IPS DF 4.7 (cell line): ENCODE measurements around the gene PHF2.

ENCODE experiments used
- DNase-seq: peaks from one replicate; pipeline ENCODE4 v3.0.0-alpha.2; 2013; ENCODE audit warnings: low spot score; ENCODE audit errors: extremely low read depth

PHF2 gene

DNA sequence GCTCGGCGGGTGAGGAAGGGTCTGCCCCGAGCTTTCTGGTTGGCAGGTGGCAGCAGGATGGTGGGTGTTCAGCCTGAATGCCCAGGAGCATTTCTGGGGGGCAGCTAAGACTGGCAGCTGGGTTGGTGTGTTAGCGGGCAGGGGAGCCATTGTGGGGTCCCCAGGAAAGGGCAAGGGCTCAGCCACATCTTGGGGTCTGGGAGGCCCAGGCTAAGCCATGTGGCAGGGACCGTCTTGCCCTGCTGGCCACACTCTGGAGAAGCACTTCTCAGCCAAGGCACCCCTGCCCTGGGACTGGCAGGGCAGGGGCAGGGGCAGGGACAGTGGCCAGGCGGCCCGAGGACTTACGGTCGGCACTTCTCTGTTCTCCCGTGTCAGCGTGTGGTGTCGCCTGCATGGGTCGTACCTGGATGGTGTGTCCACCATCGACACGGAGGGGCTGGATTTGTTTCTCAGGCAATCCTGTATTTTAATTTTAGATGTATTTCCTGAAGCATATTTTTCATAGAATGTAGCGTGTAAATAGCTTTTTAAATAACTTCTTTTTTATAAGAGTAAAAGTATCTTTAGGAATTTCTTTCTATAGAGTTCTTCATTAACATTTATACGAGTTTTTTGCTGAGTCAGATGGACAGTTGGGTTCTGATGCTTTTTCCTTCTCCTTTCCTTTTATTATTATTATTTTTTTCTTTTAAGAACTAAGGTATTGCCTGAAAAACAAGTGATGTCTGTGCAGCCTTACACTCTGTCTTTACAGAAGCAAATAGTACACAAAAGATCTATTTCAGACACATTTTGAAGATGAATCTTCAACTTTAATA, 102.0 kb downstream of the PHF2 start:
- DNase-seq, result no peak

DNA sequence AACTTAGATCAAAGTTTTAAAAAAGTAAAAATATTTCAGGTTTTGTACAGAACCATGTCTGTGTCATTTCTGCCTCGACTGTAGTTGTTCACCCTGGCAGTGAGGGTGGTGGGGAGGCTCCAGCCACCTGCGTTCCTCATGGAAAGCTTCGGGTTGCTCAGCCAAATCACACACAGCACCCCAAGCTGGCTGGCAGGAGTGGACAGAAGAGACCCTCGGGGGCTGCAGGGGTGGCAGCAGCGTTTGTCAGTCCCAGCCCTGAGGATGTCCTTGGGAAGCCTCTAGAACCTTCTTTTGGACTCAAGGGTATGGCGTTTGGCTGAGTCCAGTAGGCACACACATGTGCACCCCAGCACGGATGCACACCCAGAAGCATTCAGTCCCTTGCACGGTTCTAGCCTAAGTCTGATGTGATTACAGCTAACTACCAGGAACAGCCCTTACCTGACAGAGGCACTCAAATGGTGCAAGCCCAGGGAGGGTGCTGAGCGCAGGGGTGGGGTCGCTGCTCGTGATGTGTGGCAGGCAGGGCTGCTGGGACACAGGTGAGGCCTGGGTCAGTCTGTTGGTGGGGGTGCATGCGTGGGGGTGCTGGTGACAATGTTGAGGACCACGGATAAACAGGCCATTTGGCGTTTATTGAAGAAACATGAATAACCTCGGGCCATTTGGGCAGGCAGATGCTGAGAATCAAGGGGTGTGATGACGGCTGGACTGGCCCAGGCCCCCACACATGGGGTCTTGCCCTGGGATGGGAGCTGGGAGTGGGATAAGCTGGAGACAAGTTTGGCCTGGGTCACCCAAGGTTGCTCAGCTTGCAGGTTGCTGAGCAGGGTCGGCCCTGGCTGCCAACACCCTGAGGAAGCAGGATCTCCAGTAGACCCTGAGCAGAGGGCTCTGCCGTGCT, 103.4 kb downstream of the PHF2 start:
- DNase-seq, result no peak

DNA sequence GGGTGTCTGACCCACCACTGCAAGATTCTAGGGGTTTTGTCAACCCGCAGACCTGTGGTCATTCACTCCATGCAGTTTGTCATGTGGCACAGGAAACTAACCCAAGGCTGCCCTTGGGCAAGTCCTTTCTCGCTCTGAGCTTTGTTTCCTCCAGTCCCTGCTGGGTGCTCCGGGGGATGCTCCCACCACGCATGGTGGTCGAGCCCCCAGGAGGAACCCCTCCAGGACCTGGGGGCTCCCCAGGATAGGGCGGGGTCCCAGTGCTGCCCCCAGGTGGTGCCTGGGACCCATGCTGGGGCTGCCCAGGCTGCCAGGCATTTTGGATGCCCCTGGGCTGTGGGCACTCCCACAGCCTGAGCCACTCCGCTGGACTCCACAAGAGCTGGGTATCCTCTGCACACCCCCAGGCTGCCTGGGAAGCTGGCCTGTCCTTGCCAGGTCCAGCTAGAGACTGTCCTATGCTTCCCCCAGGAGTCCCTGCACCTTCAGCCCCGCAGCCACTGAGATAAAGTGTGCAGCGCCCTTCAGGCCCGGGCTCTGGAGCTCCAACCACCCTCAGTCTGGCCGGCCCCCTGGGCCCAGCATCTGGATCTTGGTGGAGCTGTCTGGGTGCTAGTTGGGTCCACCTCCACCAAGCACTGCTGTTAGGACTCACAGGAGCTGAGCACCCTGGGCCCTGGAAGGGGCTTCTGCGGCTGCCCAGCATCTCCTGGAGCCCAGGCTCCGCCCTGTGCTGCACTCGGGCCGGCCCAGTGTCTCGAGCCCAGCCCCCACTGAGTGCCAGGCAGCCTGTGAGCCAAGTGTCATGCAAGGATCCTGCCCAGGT, 104.3 kb downstream of the PHF2 start:
- DNase-seq, result no peak

DNA sequence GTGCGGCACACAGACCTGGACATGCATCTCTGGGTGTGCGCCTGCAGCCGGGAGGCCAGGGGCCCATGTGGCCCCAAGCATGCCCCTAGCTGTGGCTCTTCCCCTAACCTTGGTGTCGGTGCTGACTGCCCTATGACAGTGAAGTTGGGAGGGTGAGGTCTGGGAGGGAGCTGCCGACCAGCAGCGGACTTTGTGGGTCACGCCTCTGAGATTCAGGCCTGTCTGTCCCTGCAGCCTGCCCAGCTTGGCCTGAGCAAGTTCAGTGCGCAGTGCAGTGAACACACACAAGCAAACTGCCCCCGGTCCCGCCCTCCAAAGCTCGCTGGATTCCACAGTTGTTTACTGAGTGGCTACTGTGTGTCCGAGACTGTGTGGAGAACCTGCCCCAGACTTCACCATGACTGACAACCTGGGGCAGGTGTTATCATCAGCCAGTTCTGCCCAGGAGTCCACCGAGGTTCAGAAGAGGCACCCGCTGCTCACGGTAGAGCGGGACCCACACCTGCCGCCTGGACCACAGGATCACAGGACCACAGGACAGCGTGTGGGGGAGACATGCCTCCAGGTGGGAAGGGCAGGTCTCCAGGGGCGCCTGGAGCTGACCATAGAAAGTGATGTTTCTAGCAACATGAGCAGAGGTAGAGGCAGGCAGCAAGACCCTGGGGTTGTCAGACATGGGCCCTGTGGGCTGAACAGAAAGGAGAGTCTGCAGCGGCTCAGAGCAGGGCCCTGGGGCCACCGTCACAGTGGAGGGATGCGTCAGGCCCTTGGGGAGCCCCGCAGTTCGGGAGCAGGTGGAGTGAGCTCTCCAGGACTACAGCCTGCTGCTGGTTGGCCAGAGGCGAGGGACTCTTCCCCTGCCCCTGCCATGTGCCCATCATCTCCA, 105.1 kb downstream of the PHF2 start:
- no peak for DNase-seq

GRCh38 chr9:93682155-93682968, 106.0 kb downstream of the PHF2 start:
- peak; percentile 25 for DNase-seq

DNA sequence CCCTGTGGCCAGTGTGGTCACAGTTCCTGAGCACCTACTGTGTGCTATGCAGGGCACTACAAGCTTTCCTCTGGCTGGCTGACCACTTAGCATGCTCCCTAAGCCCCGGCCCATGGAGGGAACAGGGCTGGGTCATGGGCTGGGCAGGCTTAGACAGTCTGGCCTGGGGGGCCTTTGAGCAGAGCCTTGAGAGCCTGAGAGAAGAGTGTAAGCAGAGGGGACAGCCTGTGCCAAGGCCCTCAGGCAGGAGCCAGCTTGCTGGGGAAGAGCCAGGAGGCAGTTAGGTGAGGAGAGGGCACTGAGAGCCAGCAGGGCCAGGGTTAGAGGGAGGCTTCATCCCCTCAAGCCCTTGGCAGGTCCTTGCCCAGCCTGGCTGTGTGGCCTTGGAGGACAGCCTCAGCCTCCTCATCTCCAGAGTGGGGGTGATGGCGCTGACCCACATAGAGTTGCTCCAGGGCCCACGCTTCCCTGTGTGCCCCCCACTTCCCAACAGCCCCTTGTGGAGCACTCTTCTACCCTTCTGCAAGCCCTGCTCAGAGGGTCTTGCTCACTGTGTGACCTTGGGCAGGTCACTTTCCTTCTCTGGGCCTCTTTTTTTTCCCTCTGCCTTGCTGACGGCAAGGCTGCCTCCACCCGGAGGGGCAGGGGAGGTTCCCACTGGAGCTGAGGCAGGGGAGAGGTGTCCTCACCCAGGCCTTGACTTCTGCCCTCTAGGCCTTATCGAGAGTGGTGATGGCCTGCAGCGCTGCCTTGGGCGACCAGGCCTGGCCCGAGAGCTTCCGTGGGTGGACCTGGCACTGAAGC, 107.1 kb downstream of the PHF2 start:
- DNase-seq, result no peak

GRCh38 chr9:93684161-93684765, 107.9 kb downstream of the PHF2 start:
- no peak for DNase-seq

DNA sequence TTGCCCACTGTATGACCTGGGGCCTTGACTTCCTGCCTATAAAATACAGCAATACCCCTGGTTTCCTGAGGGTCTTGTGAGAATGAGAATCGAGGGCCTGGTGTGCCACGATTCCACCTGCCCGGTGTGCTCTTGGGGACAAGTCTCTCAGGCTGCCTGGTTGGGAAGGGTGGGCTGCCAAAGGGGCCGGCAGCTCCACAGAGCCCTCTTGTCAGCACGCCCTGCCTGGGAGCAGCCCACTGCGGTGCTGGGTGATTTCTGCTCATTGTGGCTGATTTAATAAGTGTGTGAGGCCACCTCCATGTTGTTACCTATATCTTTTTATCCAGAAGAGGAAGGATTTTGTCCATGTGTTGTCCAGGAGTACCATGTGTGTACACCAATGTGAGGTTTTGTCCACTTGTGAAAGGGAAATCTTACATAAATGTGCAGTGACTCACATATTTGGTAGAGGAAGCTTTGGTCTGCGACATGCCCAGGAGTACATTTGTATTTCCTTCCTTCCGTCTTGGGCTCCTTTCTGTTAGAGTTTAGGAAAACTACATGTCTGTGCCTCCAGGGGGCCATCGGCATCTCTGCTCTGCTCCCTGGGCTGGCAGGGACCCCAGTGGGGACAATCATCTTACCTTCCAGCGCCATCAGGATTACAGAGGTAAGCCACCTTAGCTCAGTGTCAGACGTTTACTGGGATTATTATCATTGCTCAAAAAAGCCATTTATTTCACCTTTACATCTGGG, 108.6 kb downstream of the PHF2 start:
- DNase-seq, result no peak

GRCh38 chr9:93686127-93686879, 109.9 kb downstream of the PHF2 start:
- no peak for DNase-seq

GRCh38 chr9:93686880-93687236, 110.5 kb downstream of the PHF2 start:
- DNase-seq, result no peak

GRCh38 chr9:93690618-93691017, 114.2 kb downstream of the PHF2 start:
- no peak for DNase-seq

DNA sequence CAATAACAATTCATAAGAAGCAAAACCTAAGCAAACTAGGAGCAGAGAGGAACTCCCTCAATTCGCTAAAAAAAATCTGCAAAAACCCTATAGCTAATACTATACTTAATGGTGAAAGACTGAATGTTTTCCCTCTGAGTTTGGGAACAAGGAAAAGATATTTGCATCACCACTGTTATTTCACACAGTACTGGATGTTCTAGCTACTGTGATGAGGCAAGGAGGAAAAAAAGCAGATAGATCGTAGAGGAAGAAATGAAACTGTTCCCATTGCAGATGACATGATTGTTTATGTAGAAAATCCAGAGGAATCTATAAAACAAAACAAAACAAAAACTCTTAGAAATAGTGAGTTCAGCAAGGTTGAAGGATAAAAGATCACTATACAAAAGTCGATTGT, 116.7 kb downstream of the PHF2 start:
- DNase-seq, result no peak

DNA sequence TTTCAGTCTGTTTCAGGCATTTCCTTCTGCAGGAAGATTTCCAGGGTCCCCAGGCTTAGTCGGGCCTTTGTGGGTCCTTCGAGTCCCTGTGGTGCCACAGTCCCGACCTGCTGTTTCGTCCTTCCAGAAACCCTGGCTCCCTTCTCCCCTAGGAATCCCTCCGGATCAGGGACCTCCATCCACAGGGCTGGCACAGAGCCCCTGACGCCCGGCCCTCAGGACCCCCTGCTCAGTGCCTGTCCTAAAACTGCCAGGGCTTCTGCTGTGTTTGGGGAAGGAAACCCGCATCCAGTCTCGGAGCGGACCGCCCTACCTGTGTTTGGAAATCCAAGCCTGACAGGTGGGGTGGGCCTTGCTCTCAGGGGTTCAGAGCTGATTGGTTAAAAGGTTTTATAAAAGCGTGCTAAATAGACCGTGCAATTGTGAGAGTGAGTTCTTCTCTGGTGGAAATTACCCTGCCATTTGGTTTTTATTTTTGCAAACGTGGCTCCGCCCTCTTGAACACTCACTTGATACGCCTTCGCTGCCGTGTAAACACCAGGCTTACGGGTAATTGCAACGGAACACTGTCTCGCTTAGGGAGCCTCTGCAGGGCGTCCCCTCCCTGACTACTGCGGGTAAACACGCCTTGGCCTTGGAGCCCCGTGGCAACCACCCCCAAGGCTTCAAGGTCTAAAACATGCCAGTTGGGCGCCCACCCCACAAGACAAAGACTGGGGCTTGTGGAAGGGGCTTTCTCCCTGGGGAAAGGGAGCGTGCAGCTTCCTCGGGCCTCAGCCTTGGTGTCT, 121.2 kb downstream of the PHF2 start:
- no peak for DNase-seq

DNA sequence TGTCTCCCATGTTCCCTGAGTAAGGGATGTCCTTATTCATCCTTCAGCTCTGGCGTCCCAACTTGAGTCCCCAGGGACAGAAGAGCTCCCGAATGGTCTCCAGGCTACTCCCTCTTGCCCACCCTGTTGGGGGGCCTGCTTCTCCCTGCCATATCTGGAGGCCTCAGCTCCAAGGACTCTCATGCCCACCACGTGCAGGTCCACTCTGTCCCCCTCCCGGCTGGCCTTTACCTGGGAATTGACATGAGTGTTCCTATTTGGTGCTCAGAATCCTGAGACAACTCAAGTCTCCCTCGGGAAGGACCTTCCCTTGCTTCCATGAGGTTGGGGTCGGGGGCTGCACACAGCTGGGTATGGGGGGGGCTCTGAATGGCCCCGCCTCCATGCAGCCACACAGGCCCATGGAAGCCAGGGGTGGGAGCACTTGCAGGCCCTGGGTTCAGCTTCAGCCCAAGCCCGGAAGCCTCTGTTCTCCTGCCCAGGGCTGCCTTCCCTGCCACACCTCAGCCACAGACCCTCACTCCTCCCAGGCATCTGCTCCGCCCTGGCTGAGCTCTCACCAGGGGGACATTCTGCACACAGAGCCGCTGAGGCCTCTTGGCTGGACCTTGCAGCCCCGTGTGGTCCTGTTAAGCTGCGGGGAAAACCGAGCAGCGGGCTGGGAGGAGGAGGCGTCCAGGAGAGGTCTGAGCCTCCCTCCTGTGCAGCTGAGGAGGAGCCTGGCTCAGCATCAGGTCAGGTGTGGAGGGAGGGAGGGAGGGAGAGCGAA, 121.9 kb downstream of the PHF2 start:
- DNase-seq, result no peak

DNA sequence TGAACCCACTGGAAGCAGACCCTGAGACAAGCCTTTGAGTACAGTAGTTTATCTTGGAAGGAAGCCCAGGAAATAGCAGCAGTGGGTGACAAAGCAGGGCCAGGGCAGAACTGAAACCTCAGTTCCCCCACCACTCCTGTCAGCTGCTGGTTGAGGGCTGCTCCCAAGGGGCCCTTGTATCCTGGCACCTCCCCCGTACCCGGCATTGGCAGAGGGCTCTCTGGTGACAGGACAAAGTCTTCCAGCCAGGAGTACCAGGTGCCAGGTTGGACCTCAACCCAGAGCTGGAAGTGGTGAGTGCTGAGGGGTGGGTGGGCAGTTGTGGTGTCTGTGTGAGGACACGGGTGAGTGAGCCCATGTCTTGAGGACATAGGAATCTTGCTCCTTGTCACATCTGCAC, 123.3 kb downstream of the PHF2 start:
- DNase-seq, result no peak
